GM19240 (cell line): ENCODE measurements around the gene CDC40.

ENCODE experiments used
- DNase-seq: peaks from one replicate; pipeline ENCODE4 v3.0.0; 2011; ENCODE audit warnings: low spot score; ENCODE audit not compliant: insufficient read length

CDC40 gene

GRCh38 chr6:110180228-110181008, at the start of gene CDC40:
CDC40 (plus strand) TSS chr6:110180427; CDS start chr6:110180445, 18 bp downstream.
- DNase-seq: no peak

GRCh38 chr6:110137924-110138887, 42.0 kb upstream of the CDC40 start:
- no peak for DNase-seq

- DNase-seq: no peak
These were observed 41.2 kb upstream of the CDC40 start for GRCh38 chr6:110139052-110139451.

DNA sequence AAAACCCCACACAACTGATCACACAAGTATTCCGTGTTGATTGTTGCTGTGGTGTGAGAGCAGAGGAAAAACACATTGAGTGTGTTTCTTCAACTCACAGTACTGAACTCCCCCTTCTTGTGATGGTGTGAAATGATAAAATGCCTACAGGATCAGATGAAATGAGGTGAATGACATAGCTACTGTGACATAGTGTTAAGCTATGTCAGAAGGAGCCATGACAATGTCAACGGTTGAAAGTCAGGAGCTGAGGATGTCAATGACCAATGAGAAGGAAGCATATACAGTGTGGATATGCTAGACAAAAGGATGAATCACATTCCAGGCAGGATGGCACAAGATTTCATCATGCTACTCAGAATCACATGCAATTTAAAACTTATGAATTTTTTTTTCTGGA, 39.6 kb upstream of the CDC40 start:
- DNase-seq: no peak

DNA sequence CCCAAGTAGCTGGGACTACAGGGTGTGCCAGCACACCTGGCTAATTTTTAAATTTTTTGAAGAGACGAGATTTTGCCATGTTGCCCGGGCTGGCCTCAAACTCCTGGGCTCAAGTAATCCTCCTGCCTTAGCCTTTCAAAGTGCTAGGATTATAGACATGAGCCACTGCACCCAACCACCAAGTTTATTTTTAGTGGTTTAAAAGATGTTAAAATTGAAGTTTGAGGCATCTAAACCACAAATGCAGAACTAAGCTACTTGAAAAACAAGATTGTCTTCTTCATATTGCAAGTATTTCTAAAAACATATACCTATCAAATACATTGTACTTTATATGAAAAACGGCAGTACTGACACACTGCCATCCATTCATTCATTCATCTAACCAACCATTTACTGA, 32.4 kb upstream of the CDC40 start:
- DNase-seq: no peak

- DNase-seq: no peak
These were observed 21.7 kb upstream of the CDC40 start for GRCh38 chr6:110158479-110158878.

GRCh38 chr6:110170081-110170480, 10.1 kb upstream of the CDC40 start:
- DNase-seq: no peak

- no peak for DNase-seq
These were observed 6.6 kb upstream of the CDC40 start for GRCh38 chr6:110173506-110174132.

GRCh38 chr6:110178626-110179405, 1.4 kb upstream of the CDC40 start:
- no peak for DNase-seq

- DNase-seq: peak; percentile 56
These were observed 610 bp upstream of the CDC40 start, which contains the start of gene WASF1 for GRCh38 chr6:110179406-110180227. WASF1 (minus strand) TSS chr6:110179670; CDS start chr6:110127601, 52,069 bp downstream.

- DNase-seq: no peak
These were observed 1.2 kb downstream of the CDC40 start for GRCh38 chr6:110181131-110182030.

DNA sequence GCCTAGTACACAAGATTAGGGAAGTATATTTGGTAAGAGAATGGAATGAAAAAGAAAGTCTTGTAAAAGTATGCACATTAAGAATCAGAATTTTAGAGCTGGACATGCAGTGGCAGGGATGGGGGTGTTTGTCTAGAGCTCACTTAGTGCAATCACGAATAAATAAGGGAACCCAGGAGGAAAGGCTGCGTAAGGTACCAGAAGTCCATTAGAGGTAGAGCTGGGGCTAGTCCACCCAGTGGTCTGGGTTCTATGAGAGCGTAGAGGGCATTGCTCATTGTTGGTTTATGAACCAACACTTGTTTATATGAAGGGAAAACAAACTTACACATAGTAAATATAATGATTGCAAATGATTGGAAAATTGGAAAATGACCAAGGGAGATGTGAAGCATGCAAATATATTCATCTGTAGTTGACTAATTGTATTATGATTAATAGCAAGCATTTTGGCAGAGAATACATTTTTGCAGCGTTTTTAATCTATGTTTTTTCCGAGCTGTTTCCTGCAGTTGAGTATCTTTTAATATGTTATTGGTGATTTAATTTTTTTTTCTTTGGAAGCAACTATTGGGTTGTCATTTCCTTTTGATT, 3.2 kb downstream of the CDC40 start:
- DNase-seq: no peak

DNA sequence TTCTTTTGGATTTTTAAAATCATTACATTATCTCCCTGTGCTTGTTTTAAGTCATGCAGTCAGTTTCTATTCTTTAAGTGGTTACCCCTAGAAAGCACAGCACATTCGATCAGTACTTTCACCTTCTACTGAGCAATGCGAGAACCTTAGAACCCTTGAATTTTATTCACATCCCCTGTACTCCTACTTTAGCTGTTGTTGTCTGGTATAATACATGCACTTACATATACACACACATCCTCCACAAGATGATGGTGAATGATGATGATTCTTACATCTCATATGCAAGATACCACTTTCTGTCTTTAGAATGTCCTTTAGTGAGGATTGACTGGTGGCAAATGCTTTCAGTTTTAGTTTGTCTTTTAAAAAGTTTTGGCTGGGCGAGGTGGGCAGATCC, 5.7 kb downstream of the CDC40 start:
- no peak for DNase-seq

- DNase-seq: no peak
These were observed 8.6 kb downstream of the CDC40 start for GRCh38 chr6:110188791-110189190.

GRCh38 chr6:110190726-110191125, 10.5 kb downstream of the CDC40 start:
- no peak for DNase-seq

- no peak for DNase-seq
These were observed 11.2 kb downstream of the CDC40 start for GRCh38 chr6:110191477-110191876.

DNA sequence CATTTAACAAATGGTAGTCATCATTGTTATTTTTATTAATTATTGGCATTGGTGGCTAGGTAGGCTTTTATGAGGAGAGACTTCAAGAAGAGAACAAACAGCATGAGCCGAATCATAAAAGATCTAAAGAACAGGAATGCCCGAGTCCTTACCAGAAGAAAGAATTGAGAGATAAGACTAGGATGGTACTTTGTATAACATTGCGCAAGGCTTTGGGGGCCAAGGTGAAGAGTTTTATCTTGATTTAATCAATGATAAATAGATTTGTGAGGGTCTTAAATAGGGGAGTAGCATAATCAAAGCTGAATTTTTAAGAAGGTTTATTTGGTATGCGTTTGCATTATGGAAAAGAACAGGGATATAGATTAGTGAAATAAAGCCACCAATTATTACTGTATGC, 15.4 kb downstream of the CDC40 start:
- no peak for DNase-seq

GRCh38 chr6:110196874-110197273, 16.6 kb downstream of the CDC40 start:
- no peak for DNase-seq

DNA sequence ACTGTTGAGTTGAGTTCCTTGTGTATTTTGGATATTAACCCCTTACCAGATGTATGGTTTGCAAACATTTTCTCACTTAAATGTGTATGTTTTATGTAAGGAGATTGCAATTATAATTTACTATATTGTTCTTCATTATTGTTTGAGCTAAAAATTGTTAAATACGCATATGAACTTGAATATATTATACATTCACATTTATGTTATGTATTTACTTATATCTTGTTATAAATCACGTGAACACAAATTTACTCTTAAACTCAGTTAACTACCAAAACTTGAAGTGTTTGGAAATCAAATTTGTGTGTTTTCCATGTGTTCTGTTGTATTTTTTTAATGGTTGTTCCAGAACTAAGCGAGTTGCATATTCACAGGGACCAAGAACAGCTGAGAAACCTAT, 18.3 kb downstream of the CDC40 start:
- DNase-seq: no peak
